Bronchial epithelial cell (primary cell): ENCODE results near the gene PPM1M. TPM values are rescaled to one million over a fixed set of nuclear protein-coding genes. Genes with fewer than 3 reads are reported as not detected.

Experiments
- DNase-seq: peaks from one replicate; pipeline ENCODE4 v3.0.0-alpha.2; 2010; ENCODE audit warnings: low read depth
- FAIRE-seq: peaks from 2 replicates; lab custom pipeline; 2011; peaks lifted over from hg19 to GRCh38; lab: Jason Lieb, UNC
- H3K27me3 ChIP-seq: 2 replicates; pipeline ENCODE4 v1.5.1; 2011; ENCODE audit warnings: low read length; ENCODE audit not compliant: control insufficient read depth, insufficient read depth
- H3K36me3 ChIP-seq: 2 replicates; pipeline ENCODE4 v1.5.1; 2011; ENCODE audit warnings: low read length; ENCODE audit not compliant: control insufficient read depth, insufficient read depth
- H3K4me3 ChIP-seq: 2 replicates; pipeline ENCODE4 v1.5.1; 2011; ENCODE audit warnings: mild to moderate bottlenecking, low read depth, low read length, control low read depth
- total RNA-seq: library from RNA; depleted of rRNA; stranded (reverse); fragments of >200 nt; gene quantifications from 2 replicates; pipeline ENCODE4 v1.2.1, GENCODE V29; 2014
- TF ChIP-seq, protein P1 (sequence below): IDR thresholded peaks from 2 replicates; pipeline ENCODE4 v1.5.1; 2011; ENCODE audit warnings: mild to moderate bottlenecking, moderate library complexity, low read length, control low read depth, inconsistent platforms; ENCODE audit not compliant: insufficient read depth, severe bottlenecking

PPM1M gene
- total RNA-seq, 1 donor from 2014 or later = 2.6 TPM

DNA sequence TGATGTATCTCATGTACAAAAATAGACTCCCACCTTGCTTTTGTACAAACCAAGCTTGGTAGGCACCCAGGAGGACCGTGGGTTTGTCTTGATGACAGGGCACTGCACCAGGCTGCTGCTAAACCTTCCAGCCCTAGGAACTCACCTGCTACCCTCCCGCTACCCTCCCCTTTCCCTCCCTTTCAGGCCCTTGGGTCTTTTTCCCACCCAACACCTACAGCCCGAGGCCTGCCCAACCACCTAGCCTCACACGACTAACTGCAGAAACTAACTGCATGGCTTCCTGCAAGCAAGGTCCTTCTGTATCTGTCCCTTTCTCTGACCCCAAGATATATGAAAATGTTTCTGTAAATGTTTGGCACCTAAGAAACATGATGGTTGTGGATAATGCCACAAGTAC, 11.1 kb downstream of the PPM1M start:
- no peak for DNase-seq
- no peaks in the 10 kb centered on the region for H3K27me3 ChIP-seq
- H3K36me3 ChIP-seq = peaks cover 24% of the 10 kb centered on the region
- TF ChIP-seq, protein P1, sequence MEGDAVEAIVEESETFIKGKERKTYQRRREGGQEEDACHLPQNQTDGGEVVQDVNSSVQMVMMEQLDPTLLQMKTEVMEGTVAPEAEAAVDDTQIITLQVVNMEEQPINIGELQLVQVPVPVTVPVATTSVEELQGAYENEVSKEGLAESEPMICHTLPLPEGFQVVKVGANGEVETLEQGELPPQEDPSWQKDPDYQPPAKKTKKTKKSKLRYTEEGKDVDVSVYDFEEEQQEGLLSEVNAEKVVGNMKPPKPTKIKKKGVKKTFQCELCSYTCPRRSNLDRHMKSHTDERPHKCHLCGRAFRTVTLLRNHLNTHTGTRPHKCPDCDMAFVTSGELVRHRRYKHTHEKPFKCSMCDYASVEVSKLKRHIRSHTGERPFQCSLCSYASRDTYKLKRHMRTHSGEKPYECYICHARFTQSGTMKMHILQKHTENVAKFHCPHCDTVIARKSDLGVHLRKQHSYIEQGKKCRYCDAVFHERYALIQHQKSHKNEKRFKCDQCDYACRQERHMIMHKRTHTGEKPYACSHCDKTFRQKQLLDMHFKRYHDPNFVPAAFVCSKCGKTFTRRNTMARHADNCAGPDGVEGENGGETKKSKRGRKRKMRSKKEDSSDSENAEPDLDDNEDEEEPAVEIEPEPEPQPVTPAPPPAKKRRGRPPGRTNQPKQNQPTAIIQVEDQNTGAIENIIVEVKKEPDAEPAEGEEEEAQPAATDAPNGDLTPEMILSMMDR = no peak
- FAIRE-seq = no peak
- no peak overlapping the region for H3K4me3 ChIP-seq

DNA sequence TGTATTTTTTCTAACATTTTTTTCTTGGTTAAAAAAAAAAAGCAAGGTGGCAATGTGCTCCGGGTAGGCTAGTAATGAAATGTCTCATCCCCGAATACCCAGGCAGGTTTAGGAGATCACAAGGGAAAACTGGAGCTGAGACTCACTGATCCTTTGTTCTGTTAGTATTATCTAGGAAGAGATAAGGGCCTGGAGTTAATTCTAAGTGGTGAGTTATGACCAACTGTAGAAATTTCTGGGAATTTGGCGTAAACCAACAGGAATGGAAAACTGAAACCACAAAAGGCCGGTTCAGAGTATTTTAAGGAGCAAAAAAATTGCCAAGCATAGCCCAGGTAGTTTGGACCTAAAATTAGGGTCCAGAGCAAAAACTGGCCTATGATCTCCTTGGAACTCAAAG, 12.4 kb downstream of the PPM1M start:
- FAIRE-seq (no peak), DNase-seq (no peak)
- Histone ChIP-seq H3K4me3 (no peak overlapping the region), H3K27me3 (no peaks in the 10 kb centered on the region), H3K36me3 (peaks cover 28% of the 10 kb centered on the region)
- TF ChIP-seq, protein P1 = no peak

DNA sequence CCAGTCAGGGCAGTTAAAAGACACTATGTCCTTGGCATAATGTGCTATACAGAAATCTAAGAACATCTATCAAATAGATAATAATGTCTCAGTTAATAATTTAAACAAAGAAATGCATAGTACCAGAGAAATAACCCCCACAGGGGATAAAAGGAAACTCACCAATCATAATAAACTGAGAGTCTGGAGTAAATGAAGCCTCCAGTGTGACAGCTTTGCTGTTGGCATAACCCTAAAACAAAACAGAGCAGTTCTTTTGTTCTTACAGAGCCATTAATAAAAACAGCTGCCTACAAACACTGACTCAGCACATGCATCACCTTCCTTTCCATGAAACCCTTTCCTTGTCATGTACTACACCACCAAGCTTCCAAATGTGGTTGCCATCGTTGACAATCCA, 13.5 kb downstream of the PPM1M start:
- TF ChIP-seq, protein P1 = no peak
- no peak for DNase-seq
- Histone ChIP-seq H3K27me3 (no peaks in the 10 kb centered on the region), H3K36me3 (peaks cover 31% of the 10 kb centered on the region), H3K4me3 (no peak overlapping the region)
- FAIRE-seq = no peak

GRCh38 chr3:52259448-52259847, 13.9 kb downstream of the PPM1M start:
- no peaks in the 10 kb centered on the region for H3K27me3 ChIP-seq
- H3K4me3 ChIP-seq = no peak overlapping the region
- FAIRE-seq (no peak), DNase-seq (no peak)
- TF ChIP-seq, protein P1 = no peak
- peaks cover 31% of the 10 kb centered on the region for H3K36me3 ChIP-seq

GRCh38 chr3:52262447-52262846, 16.9 kb downstream of the PPM1M start:
- no peaks in the 10 kb centered on the region for H3K27me3 ChIP-seq
- H3K36me3 ChIP-seq = peaks cover 32% of the 10 kb centered on the region
- TF ChIP-seq, protein P1 = no peak
- H3K4me3 ChIP-seq = no peak overlapping the region
- no peak for DNase-seq
- no peak for FAIRE-seq

DNA sequence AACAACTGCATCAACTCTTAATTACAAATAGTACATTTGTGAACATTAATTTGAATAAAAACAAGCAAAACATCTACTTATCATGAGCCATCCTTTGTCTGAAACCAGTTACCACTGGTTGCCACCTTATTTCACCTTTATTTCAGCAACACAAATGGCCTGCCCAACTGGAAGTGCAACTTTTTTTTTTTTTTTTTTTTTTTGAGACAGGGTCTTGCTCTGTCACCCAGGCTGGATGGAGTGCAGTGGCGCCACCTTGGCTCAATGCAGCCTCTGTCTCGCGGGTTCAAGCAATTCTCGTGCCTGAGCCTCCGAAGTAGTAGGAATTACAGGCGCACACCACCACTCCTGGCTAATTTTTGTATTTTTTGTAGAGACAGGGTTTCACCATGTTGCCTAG, 19.8 kb downstream of the PPM1M start:
- FAIRE-seq = no peak
- TF ChIP-seq, protein P1 = peak; percentile 12
- peak; percentile 23 for DNase-seq

More for the DNA sequence above, 19.8 kb downstream of the PPM1M start:
- H3K4me3 ChIP-seq = no peak overlapping the region
- H3K27me3 ChIP-seq = no peaks in the 10 kb centered on the region
- H3K36me3 ChIP-seq = peaks cover 20% of the 10 kb centered on the region
